ENCODE measurements around the gene RIMS3.
"Not testable (repeated sequence)": the region's sequence is repeated elsewhere in the genome, so short reads cannot be mapped to it uniquely, and the experiment has no call there.

RIMS3 gene

GRCh38 chr1:40704817-40705733, 39.6 kb upstream of the RIMS3 start:
- Histone ChIP-seq H3K9ac (ENCODE audit: low read length in 2 of 2) (no peak overlapping the region), H3K27ac (ENCODE audit: low read length) (no peak overlapping the region), H3K4me3 (ENCODE audit: low read length in 2 of 2) (no peak overlapping the region), H3K9me3 (ENCODE audit: control insufficient read depth in 2 of 2, low read length in 2 of 2) (no peaks in the 10 kb centered on the region), H3K27me3 (ENCODE audit: control insufficient read depth in 1 of 2, insufficient read depth in 2 of 2, low read length in 2 of 2) (no peaks in the 10 kb centered on the region), H3K36me3 (ENCODE audit: control insufficient read depth in 2 of 2, insufficient read depth in 2 of 2, low read length in 2 of 2) (no peaks in the 10 kb centered on the region), H3K4me1 (ENCODE audit: control insufficient read depth, insufficient read depth, low read length) (no peaks in the 10 kb centered on the region)

GRCh38 chr1:40703316-40703715, 37.8 kb upstream of the RIMS3 start:
- H3K4me1 ChIP-seq (ENCODE audit: control insufficient read depth, insufficient read depth, low read length): no peaks in the 10 kb centered on the region

DNA sequence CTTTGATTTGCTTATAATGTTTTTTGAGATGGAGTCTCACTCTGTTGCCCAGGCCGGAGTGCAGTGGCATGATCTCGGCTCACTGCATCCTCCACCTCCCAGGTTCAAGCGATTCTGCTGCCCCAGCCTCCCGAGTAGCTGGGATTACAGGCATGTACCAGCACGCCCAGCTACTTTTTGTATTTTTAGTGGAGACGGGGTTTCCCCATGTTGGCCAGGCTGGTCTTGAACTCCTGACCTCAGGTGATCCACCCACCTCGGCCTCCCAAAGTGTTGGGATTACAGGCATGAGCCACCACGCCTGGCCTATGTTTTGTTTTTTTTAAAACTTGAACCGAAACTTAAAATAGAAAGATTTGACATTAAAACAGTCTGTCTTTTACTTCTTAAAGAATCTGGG, 37.3 kb upstream of the RIMS3 start:
- not testable (repeated sequence) for H3K36me3 ChIP-seq (ENCODE audit: control insufficient read depth in 2 of 2, insufficient read depth in 2 of 2, low read length in 2 of 2); H3K27ac ChIP-seq (ENCODE audit: low read length); H3K4me3 ChIP-seq (ENCODE audit: low read length in 2 of 2); H3K9ac ChIP-seq (ENCODE audit: low read length in 2 of 2); H3K27me3 ChIP-seq (ENCODE audit: control insufficient read depth in 1 of 2, insufficient read depth in 2 of 2, low read length in 2 of 2); H3K9me3 ChIP-seq (ENCODE audit: control insufficient read depth in 2 of 2, low read length in 2 of 2); H3K4me1 ChIP-seq (ENCODE audit: control insufficient read depth, insufficient read depth, low read length)

More at GRCh38 chr1:40703316-40703715, 37.8 kb upstream of the RIMS3 start:
- Histone ChIP-seq H3K36me3 (ENCODE audit: control insufficient read depth in 2 of 2, insufficient read depth in 2 of 2, low read length in 2 of 2) (no peaks in the 10 kb centered on the region), H3K9ac (ENCODE audit: low read length in 2 of 2) (no peak overlapping the region), H3K27ac (ENCODE audit: low read length) (no peak overlapping the region), H3K4me3 (ENCODE audit: low read length in 2 of 2) (no peak overlapping the region), H3K27me3 (ENCODE audit: control insufficient read depth in 1 of 2, insufficient read depth in 2 of 2, low read length in 2 of 2) (no peaks in the 10 kb centered on the region), H3K9me3 (ENCODE audit: control insufficient read depth in 2 of 2, low read length in 2 of 2) (no peaks in the 10 kb centered on the region)

DNA sequence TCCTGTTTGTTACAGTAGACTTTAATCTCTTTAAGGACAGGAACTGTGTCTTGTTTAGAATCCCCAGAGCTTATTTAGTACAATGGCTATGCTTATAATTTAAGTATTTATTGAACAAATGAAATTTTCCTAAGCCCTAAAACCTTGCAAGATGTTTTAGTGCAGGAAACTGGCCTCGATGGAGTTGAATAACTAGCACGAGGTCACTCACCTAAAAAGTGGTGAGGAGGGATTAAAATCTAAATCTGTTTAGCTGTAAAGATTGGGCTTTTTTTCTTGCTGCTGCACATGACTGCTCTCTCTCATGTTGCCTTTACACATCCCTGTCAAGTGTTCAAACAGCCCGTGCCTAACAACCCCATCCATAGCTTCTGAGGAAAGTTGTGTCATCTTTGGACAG, 36.2 kb upstream of the RIMS3 start:
- Histone ChIP-seq H3K9me3 (ENCODE audit: control insufficient read depth in 2 of 2, low read length in 2 of 2) (no peaks in the 10 kb centered on the region), H3K4me3 (ENCODE audit: low read length in 2 of 2) (no peak overlapping the region), H3K4me1 (ENCODE audit: control insufficient read depth, insufficient read depth, low read length) (no peaks in the 10 kb centered on the region), H3K27ac (ENCODE audit: low read length) (no peak overlapping the region), H3K9ac (ENCODE audit: low read length in 2 of 2) (no peak overlapping the region), H3K27me3 (ENCODE audit: control insufficient read depth in 1 of 2, insufficient read depth in 2 of 2, low read length in 2 of 2) (no peaks in the 10 kb centered on the region), H3K36me3 (ENCODE audit: control insufficient read depth in 2 of 2, insufficient read depth in 2 of 2, low read length in 2 of 2) (no peaks in the 10 kb centered on the region)

DNA sequence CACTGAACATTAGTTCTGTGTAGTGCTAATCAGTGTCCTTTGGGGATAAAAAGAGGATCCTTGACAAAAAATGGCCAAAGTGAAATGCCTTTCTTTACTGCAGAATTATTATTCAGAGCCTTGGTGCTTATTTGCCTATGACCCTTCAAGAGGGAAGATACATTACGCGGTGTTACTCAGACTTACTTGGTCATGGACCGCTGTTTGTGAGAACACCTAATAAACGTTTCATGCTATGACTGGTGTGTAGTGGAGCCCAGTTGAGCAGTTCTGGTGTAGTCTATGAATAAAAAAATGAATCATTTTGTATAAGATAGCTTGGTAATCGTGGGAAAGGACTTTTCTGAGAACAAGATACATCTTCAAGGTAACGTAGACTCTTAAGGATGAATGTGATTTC, 34.3 kb upstream of the RIMS3 start:
- Histone ChIP-seq H3K27ac (ENCODE audit: low read length) (no peak overlapping the region), H3K36me3 (ENCODE audit: control insufficient read depth in 2 of 2, insufficient read depth in 2 of 2, low read length in 2 of 2) (no peaks in the 10 kb centered on the region), H3K4me1 (ENCODE audit: control insufficient read depth, insufficient read depth, low read length) (peaks cover 3% of the 10 kb centered on the region), H3K27me3 (ENCODE audit: control insufficient read depth in 1 of 2, insufficient read depth in 2 of 2, low read length in 2 of 2) (no peaks in the 10 kb centered on the region), H3K4me3 (ENCODE audit: low read length in 2 of 2) (no peak overlapping the region), H3K9me3 (ENCODE audit: control insufficient read depth in 2 of 2, low read length in 2 of 2) (no peaks in the 10 kb centered on the region), H3K9ac (ENCODE audit: low read length in 2 of 2) (no peak overlapping the region)

GRCh38 chr1:40697436-40697835, 32.0 kb upstream of the RIMS3 start:
- Histone ChIP-seq H3K9me3 (ENCODE audit: control insufficient read depth in 2 of 2, low read length in 2 of 2) (no peaks in the 10 kb centered on the region), H3K4me1 (ENCODE audit: control insufficient read depth, insufficient read depth, low read length) (peaks cover 8% of the 10 kb centered on the region), H3K36me3 (ENCODE audit: control insufficient read depth in 2 of 2, insufficient read depth in 2 of 2, low read length in 2 of 2) (no peaks in the 10 kb centered on the region), H3K9ac (ENCODE audit: low read length in 2 of 2) (no peak overlapping the region), H3K27ac (ENCODE audit: low read length) (no peak overlapping the region), H3K4me3 (ENCODE audit: low read length in 2 of 2) (no peak overlapping the region), H3K27me3 (ENCODE audit: control insufficient read depth in 1 of 2, insufficient read depth in 2 of 2, low read length in 2 of 2) (no peaks in the 10 kb centered on the region)

- Histone ChIP-seq H3K4me3 (ENCODE audit: low read length in 2 of 2) (no peak overlapping the region), H3K9me3 (ENCODE audit: control insufficient read depth in 2 of 2, low read length in 2 of 2) (no peaks in the 10 kb centered on the region), H3K27ac (ENCODE audit: low read length) (no peak overlapping the region), H3K9ac (ENCODE audit: low read length in 2 of 2) (no peak overlapping the region), H3K36me3 (ENCODE audit: control insufficient read depth in 2 of 2, insufficient read depth in 2 of 2, low read length in 2 of 2) (no peaks in the 10 kb centered on the region), H3K27me3 (ENCODE audit: control insufficient read depth in 1 of 2, insufficient read depth in 2 of 2, low read length in 2 of 2) (no peaks in the 10 kb centered on the region), H3K4me1 (ENCODE audit: control insufficient read depth, insufficient read depth, low read length) (peaks cover 12% of the 10 kb centered on the region)
These were observed 30.8 kb upstream of the RIMS3 start for GRCh38 chr1:40696294-40696693.

- Histone ChIP-seq H3K4me3 (ENCODE audit: low read length in 2 of 2) (no peak overlapping the region), H3K4me1 (ENCODE audit: control insufficient read depth, insufficient read depth, low read length) (peaks cover 12% of the 10 kb centered on the region), H3K27me3 (ENCODE audit: control insufficient read depth in 1 of 2, insufficient read depth in 2 of 2, low read length in 2 of 2) (no peaks in the 10 kb centered on the region), H3K9me3 (ENCODE audit: control insufficient read depth in 2 of 2, low read length in 2 of 2) (no peaks in the 10 kb centered on the region), H3K36me3 (ENCODE audit: control insufficient read depth in 2 of 2, insufficient read depth in 2 of 2, low read length in 2 of 2) (no peaks in the 10 kb centered on the region), H3K27ac (ENCODE audit: low read length) (no peak overlapping the region), H3K9ac (ENCODE audit: low read length in 2 of 2) (no peak overlapping the region)
These were observed 28.9 kb upstream of the RIMS3 start for GRCh38 chr1:40694353-40694874.

DNA sequence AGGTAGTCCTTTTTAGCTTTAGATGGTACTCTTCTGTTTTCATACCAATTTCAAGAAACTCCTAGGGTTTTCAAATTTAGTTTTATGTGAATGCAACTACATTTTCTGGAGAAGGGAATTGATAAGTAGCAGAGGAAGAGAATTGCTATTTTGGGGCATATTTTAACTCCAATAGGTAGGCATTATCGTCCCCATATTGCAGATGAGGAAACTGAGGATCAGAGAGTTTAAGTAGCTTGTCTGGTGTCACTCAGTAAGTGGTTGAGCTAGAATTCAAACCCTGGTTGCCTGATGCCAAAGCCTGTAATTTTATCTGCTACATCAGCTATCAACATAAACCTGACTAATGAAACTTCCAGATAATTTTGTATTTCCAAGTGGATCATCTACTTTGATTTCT, 27.9 kb upstream of the RIMS3 start:
- Histone ChIP-seq H3K4me3 (ENCODE audit: low read length in 2 of 2) (no peak overlapping the region), H3K27me3 (ENCODE audit: control insufficient read depth in 1 of 2, insufficient read depth in 2 of 2, low read length in 2 of 2) (no peaks in the 10 kb centered on the region), H3K9me3 (ENCODE audit: control insufficient read depth in 2 of 2, low read length in 2 of 2) (no peaks in the 10 kb centered on the region), H3K36me3 (ENCODE audit: control insufficient read depth in 2 of 2, insufficient read depth in 2 of 2, low read length in 2 of 2) (no peaks in the 10 kb centered on the region), H3K9ac (ENCODE audit: low read length in 2 of 2) (no peak overlapping the region), H3K4me1 (ENCODE audit: control insufficient read depth, insufficient read depth, low read length) (peaks cover 12% of the 10 kb centered on the region), H3K27ac (ENCODE audit: low read length) (no peak overlapping the region)

- H3K36me3 ChIP-seq (ENCODE audit: control insufficient read depth in 2 of 2, insufficient read depth in 2 of 2, low read length in 2 of 2): no peaks in the 10 kb centered on the region
- no peaks in the 10 kb centered on the region for H3K27me3 ChIP-seq (ENCODE audit: control insufficient read depth in 1 of 2, insufficient read depth in 2 of 2, low read length in 2 of 2)
- no peaks in the 10 kb centered on the region for H3K9me3 ChIP-seq (ENCODE audit: control insufficient read depth in 2 of 2, low read length in 2 of 2)
- H3K4me3 ChIP-seq (ENCODE audit: low read length in 2 of 2): peak overlapping the region; percentile 86 to 92
- H3K27ac ChIP-seq (ENCODE audit: low read length): peak overlapping the region; percentile 99
- H3K4me1 ChIP-seq (ENCODE audit: control insufficient read depth, insufficient read depth, low read length): peaks cover 12% of the 10 kb centered on the region
- H3K9ac ChIP-seq (ENCODE audit: low read length in 2 of 2): peak overlapping the region; percentile 93 to 94
These were observed 27.0 kb upstream of the RIMS3 start for GRCh38 chr1:40692429-40692895.
